ACHN (cell line): ENCODE measurements around the gene RHPN2.
"Not testable (repeated sequence)": the region's sequence is repeated elsewhere in the genome, so short reads cannot be mapped to it uniquely, and the experiment has no call there.

Experiments
- DNase-seq: peaks from one replicate; pipeline ENCODE4 v3.0.0-alpha.2; 2015
- in situ Hi-C: cut with HindIII; loops from 2 replicates; pipeline ENCODE4 v1.10.0; 2017; ENCODE audit warnings: low sequenced_read_pairs, low pct_ligation_motif_present, low pct_unique_long_range_greater_than_20kb

RHPN2 gene

GRCh38 chr19:33037168-33038025 lies 27.3 kb downstream of the RHPN2 start:
- DNase-seq, in situ Hi-C loops: not testable (repeated sequence)

- in situ Hi-C loops, DNase-seq: not testable (repeated sequence)
Measured at GRCh38 chr19:33036370-33037167, 28.1 kb downstream of the RHPN2 start.

- no peak for DNase-seq
- in situ Hi-C loops: no loop called here
Measured at GRCh38 chr19:33035461-33035860, 29.2 kb downstream of the RHPN2 start.

GRCh38 chr19:33032218-33032781 lies 32.4 kb downstream of the RHPN2 start:
- in situ Hi-C loops: no loop called here
- DNase-seq: no peak

- in situ Hi-C loops: no loop called here
- DNase-seq: no peak
Measured at GRCh38 chr19:33029746-33030303, 34.9 kb downstream of the RHPN2 start.

- DNase-seq, in situ Hi-C loops: not testable (repeated sequence)
Measured at GRCh38 chr19:33026602-33027001, 38.1 kb downstream of the RHPN2 start.

- in situ Hi-C loops, DNase-seq: not testable (repeated sequence)
Measured at GRCh38 chr19:33025468-33026238, 39.0 kb downstream of the RHPN2 start.

- in situ Hi-C loops: no loop called here
- no peak for DNase-seq
Measured at GRCh38 chr19:33024398-33024797, 40.3 kb downstream of the RHPN2 start.

- DNase-seq: no peak
- in situ Hi-C loops: no loop called here
Measured at GRCh38 chr19:33022472-33023116, 42.1 kb downstream of the RHPN2 start.

GRCh38 chr19:33010891-33011290 lies 53.8 kb downstream of the RHPN2 start:
- in situ Hi-C loops, DNase-seq: not testable (repeated sequence)

GRCh38 chr19:33008738-33009137 lies 56.0 kb downstream of the RHPN2 start:
- no peak for DNase-seq
- in situ Hi-C loops: no loop called here

- in situ Hi-C loops: no loop called here
- DNase-seq: no peak
Measured at GRCh38 chr19:33005440-33005839, 59.2 kb downstream of the RHPN2 start.

GRCh38 chr19:33003424-33004024 lies 61.2 kb downstream of the RHPN2 start:
- in situ Hi-C loops: not testable (repeated sequence)
- peak; percentile 59 for DNase-seq

GRCh38 chr19:33002126-33002865 lies 62.4 kb downstream of the RHPN2 start:
- DNase-seq: peak; percentile 35
- in situ Hi-C loops: not testable (repeated sequence)

- DNase-seq: no peak
- in situ Hi-C loops: no loop called here
Measured at GRCh38 chr19:33000910-33001309, 63.8 kb downstream of the RHPN2 start.

GRCh38 chr19:33000510-33000909 lies 64.2 kb downstream of the RHPN2 start:
- no peak for DNase-seq
- in situ Hi-C loops: no loop called here

- no peak for DNase-seq
- in situ Hi-C loops: no loop called here
Measured at GRCh38 chr19:32998722-32999121, 66.0 kb downstream of the RHPN2 start.
